HK-2 (cell line): ENCODE data around the gene GNB1L.

ENCODE experiments used
- DNase-seq: peaks from one replicate; pipeline ENCODE4 v3.0.0-alpha.2; 2018; ENCODE audit not compliant: unreplicated experiment

The GNB1L gene

GRCh38 chr22:19748991-19749664 lies 105.5 kb downstream of the GNB1L start:
- DNase-seq: no peak

GRCh38 chr22:19748139-19748538 lies 106.5 kb downstream of the GNB1L start:
- no peak for DNase-seq

GRCh38 chr22:19747551-19747950 lies 107.1 kb downstream of the GNB1L start:
- DNase-seq: no peak

GRCh38 chr22:19746726-19747125 lies 107.9 kb downstream of the GNB1L start:
- no peak for DNase-seq

- DNase-seq: peak; percentile 28
These were observed 109.2 kb downstream of the GNB1L start for GRCh38 chr22:19745155-19746101.

GRCh38 chr22:19744350-19745006 lies 110.2 kb downstream of the GNB1L start:
- no peak for DNase-seq

GRCh38 chr22:19743651-19744050 lies 111.0 kb downstream of the GNB1L start:
- no peak for DNase-seq

GRCh38 chr22:19743081-19743480 lies 111.6 kb downstream of the GNB1L start:
- DNase-seq: no peak

GRCh38 chr22:19742160-19743066 lies 112.3 kb downstream of the GNB1L start:
- no peak for DNase-seq

- no peak for DNase-seq
These were observed 113.6 kb downstream of the GNB1L start for GRCh38 chr22:19741053-19741452.

- no peak for DNase-seq
These were observed 114.1 kb downstream of the GNB1L start for GRCh38 chr22:19740586-19740985.

GRCh38 chr22:19739911-19740449 lies 114.7 kb downstream of the GNB1L start:
- DNase-seq: no peak

GRCh38 chr22:19739448-19739895 lies 115.2 kb downstream of the GNB1L start:
- DNase-seq: no peak

- DNase-seq: no peak
These were observed 115.8 kb downstream of the GNB1L start for GRCh38 chr22:19738664-19739447.

GRCh38 chr22:19737846-19738663 lies 116.6 kb downstream of the GNB1L start:
- DNase-seq: no peak

- DNase-seq: no peak
These were observed 118.8 kb downstream of the GNB1L start for GRCh38 chr22:19735665-19736510.

- DNase-seq: no peak
These were observed 119.8 kb downstream of the GNB1L start for GRCh38 chr22:19734837-19735382.

GRCh38 chr22:19734163-19734562 lies 120.5 kb downstream of the GNB1L start:
- no peak for DNase-seq
